ENCODE results near the gene DDIT3.

The DDIT3 gene

DNA sequence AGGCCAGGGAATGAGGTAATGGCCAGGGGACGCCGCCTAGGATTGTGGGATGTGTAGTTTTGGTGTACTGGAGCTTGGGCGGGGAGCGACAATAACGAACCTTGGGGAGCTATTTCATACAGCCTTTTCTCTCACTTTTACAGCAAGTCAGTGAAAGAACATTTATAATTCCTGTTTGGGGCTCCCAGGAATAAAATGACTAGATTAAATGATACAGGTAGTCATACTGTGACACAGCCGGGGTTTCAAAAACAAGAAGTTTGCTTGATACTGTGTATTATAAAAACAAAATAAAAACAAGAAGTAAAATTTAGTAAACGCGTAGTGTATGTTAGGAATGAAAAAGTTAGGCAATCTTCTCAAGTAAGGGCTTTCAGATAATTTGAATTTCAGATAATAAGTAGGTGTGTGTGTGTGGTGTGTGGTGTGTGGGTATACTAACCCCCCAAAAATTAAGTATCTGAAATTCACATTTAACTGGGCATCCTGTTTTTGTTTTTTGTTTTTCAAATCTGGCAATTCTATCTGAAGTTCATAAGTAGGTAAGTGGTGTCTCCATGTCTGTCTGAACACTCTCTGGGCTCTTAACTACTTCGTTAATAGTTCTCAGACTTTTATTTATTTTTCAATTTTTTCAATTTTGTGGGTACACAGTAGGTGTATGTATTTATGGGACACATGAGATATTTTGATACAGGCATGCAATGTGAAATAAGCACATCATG lies 27.1 kb upstream of the DDIT3 start:
- no peak for DNase-seq (ENCODE audit: low read depth)

DNA sequence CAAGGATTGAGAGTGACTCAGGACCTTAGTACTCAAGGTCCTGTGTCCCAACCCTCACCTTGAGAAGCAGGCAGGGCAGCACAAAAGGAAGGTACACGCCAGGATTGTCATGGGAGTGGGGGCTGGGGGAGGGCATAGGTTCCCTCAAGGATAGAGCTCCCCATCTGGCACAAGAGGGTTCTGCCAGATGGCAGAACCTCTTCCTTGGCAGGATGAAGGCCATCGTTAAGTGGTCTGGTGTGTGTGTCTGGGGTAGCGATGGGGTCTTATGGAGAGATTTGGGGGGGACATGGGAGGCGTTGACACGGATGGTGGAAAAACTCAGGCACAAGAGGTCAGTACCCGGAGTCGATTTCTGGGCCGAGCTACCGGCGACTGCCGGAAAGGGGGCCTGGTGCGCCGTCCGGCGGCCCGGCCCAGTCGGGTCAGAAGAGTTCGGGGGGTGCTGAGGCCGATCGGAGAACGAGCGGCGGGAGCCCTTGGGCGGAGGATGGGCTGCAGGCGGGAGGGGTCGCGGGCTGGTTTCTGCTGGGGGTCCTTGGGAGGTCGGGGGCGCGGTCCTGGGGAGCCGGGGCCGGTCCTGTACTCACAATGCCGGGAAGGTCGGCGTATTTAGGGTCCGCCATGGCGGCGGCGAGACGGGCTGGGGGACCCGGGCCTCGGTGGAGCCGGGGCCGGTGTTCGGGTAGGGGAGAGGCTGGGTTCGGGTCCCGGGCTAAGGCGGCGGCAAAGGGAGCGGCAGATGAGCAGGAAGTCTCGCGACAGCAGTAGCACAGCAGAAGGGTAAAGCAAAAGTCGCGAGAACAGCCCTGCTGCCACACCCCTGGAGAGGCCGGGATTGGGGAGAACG lies 26.3 kb upstream of the DDIT3 start, which contains the start of gene DCTN2:
Gene DCTN2, minus strand, starts transcription at position 755 of the 850 bp plus-strand sequence. Its CDS starts 129 bp downstream, at position 626.
- peak; percentile 83 for DNase-seq (ENCODE audit: low read depth)

- no peak for DNase-seq (ENCODE audit: low read depth)
Observed at GRCh38 chr12:57545809-57546437, 25.6 kb upstream of the DDIT3 start.

DNA sequence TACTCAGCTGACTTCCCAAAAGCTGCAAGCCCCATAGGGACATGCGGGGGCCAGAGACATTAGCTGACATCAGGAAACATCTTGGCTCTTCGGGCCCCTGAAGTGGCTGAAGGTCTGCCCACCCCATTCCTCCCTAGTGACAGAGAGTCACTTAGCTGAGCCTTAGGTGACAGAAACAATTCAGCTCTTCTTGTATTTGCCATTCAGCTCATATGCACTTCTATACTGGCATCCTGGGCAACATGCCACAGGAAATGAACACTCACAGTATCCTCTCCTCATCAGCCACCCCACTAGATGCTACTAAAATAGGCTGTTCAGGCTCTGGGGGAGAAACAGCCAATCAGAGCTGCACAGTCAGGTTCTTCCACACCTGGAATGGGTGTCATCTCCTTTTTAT lies 23.3 kb upstream of the DDIT3 start:
- no peak for DNase-seq (ENCODE audit: low read depth)

- no peak for DNase-seq (ENCODE audit: low read depth)
Observed at GRCh38 chr12:57541717-57542116, 21.4 kb upstream of the DDIT3 start.

DNA sequence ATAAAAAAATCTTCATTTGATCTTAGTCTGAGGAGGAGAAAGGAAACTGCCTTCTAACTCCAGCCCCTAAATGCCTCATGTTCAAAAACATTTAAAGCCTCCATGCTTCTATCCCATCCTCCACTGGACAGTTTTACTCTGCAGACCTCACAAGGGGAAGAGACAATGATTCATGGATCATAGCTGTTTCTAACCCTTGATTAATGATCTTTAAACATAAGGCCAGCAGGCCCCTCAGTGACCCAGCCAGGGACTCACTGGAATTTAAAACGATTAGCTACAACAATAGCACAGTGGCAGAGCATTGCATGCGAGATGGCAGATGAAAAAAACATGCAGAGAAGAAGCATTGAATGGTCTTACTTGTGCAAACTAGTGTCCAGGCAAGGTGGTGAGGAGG lies 20.7 kb upstream of the DDIT3 start:
- no peak for DNase-seq (ENCODE audit: low read depth)

- no peak for DNase-seq (ENCODE audit: low read depth)
Observed at GRCh38 chr12:57539134-57539768, 18.9 kb upstream of the DDIT3 start.

GRCh38 chr12:57536597-57536942 lies 16.3 kb upstream of the DDIT3 start:
- DNase-seq (ENCODE audit: low read depth): no peak

DNA sequence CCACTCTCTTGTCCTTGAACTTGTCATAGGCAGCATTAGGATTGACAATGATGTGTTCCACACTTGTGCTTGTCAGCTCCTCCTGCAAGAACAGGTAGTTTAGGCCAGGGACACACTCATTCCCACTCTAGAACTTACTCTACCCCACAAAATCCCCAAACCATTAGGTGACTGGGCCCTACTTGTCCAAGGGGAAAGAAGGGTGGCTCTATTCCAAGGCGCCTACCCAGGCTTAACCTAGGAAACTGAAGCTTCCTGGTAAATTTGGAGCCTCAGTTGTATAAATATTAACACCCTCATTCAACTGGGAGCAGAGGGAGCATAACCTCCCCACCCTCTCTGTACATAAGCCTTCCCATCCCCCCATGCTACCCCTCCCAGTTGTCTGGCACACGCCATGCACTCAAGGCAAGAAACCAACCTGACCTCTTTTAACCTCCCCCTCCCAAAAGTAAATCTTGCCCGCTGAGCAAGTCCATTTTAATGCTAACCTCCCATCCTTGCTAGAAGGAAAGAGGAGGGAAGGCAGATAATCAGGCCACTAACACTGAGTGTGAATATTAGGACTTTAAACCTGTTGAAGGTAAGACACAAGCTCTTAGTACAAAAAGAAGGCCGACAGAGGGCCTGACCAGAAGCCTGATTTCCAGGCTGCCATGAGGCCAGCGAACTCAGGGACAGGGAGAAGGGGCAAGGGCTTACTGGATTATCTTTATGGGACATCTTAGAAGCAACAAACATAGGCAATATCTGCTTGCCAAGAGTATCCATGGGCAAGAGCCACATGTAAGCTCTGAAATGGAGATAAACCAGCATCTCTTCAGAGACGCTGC lies 15.7 kb upstream of the DDIT3 start:
- DNase-seq (ENCODE audit: low read depth): no peak

DNA sequence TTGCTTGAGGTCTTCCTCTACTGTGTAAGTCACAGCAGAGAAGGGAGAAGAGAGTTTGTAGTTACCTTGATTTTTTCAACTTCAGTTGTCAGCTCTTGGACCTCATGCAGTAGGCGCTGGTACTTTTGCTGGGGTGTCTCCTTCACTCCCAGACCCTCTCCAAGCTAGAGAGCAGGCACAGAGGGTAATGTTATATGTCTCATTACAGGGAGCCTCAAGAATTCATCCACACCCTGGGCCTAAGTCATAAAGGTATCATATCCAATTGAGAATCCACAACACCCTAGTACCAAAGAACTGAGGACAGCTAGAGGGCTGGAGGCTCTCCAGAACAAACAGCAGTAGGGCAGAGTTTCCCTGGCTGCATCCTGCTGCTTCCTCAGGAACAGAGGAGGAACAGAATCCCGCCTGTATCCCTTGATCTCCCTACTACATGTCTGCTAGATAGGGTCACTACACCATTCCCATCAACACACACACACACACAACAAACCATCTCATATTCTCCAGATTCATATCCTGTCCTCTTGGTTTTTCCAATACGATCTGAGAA lies 14.8 kb upstream of the DDIT3 start:
- no peak for DNase-seq (ENCODE audit: low read depth)

- no peak for DNase-seq (ENCODE audit: low read depth)
Observed at GRCh38 chr12:57534250-57534649, 13.9 kb upstream of the DDIT3 start.

DNA sequence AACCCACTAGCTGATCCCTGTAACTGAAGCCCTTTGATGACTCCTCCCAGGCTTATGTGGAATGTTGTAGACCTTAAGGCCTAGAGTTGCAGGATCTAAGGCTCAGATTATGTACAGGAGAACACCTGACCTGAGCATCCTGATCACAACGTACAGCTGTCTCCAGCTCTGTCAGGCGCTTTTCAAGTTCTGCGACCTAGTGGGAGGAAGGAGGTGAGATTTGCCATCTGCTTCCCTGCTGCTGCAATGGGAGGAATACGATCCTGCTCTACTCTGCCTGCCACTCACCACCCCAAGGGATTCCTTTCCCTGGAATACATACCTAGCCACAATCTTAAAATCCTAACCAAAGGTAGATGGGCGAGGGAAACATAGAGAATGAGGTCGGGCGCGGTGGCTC lies 12.8 kb upstream of the DDIT3 start:
- DNase-seq (ENCODE audit: low read depth): no peak

DNA sequence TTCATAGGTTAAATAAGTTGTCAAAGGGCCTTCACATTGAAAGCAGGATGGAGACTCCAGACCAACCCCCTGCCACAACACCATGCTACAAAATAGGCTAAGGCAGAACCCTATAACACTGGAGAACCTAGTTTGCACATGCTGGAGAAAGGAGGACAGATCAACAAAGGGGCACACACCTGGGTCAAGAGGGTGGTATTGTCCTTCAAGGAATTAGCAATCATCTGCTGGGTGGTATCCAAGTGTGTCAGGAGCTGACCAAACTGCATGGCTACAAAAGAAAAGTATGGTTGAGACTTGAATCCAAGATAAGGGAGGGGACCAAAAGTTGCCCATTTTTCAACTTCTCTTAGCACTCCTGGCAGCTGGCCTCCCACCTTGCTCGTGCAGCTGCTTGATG lies 11.5 kb upstream of the DDIT3 start:
- DNase-seq (ENCODE audit: low read depth): no peak

DNA sequence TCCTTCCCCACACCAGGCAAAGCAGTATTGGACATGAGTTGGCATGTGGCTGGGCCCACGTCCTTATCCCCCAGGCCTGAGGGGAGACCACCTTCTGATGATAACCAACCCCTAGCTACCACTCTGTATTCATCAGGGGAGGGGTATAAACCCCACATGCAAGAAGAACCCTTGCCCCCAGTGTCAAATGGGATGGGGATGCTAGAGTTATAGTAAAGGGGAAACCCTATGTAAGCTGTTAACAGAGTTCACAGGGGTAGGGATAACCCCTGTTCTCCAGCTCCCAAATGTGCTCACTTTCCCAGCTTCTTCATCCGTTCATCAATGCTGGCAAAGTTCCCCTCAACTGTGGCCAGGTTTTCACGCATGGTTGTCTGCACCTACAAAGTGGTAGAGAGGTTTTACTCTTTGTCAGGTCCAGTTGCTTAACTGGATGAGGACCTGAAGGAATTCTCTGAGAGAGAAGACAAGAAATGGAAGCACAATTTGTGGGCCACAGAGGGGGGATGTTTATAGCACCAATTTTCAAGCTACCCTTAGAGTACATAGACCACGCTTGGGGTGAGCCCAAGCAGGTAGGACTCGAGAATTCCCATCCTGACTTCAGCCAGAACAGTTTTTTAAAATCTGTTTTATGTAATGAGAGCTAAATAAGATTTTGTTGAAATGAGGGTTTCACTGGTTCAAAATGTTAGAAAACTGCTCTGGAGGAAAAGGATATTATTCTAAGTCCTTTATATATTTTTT lies 10.3 kb upstream of the DDIT3 start:
- DNase-seq (ENCODE audit: low read depth): no peak

DNA sequence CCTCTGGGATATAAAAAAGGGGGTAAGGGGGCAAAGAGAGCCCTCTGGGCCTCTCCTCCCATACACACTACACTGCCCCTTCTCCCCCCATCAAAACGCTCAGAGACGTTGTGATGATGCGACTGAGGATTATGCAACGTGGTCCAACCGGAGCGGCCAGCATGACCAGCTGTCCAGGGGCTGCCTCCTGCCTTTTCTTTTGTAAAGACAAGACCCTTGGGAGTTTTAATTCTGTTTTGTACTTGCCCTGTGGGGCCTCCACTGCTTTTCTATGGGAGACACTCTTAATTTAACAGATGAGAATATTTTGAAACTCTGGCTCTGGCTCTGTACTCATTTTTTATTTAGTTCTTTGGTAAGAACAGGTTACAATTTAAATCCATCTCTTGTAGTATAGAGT lies 9.5 kb upstream of the DDIT3 start:
- DNase-seq (ENCODE audit: low read depth): no peak

- DNase-seq (ENCODE audit: low read depth): no peak
Observed at GRCh38 chr12:57528831-57529555, 8.7 kb upstream of the DDIT3 start.

DNA sequence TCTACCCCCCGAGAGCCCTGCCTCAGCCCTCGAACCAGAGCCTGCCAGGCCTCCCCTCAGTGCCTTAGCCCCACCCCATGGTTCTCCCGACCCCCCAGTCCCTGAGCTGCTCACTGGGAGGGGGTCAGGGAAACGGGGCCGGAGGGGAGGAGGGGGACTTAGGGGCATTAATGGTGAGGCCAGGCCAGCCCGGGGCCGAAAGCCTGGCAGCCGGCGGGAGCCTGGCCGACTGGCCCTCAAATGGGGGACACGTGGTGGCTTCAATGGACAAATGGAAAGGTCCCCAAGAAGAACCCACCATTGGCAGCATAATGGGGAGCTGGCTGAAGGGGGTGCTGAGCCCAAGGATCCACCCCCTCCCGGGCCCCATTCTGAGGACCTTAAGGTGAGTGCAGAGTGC lies 7.9 kb upstream of the DDIT3 start:
- DNase-seq (ENCODE audit: low read depth): no peak

- no peak for DNase-seq (ENCODE audit: low read depth)
Observed at GRCh38 chr12:57527184-57527583, 6.9 kb upstream of the DDIT3 start.

DNA sequence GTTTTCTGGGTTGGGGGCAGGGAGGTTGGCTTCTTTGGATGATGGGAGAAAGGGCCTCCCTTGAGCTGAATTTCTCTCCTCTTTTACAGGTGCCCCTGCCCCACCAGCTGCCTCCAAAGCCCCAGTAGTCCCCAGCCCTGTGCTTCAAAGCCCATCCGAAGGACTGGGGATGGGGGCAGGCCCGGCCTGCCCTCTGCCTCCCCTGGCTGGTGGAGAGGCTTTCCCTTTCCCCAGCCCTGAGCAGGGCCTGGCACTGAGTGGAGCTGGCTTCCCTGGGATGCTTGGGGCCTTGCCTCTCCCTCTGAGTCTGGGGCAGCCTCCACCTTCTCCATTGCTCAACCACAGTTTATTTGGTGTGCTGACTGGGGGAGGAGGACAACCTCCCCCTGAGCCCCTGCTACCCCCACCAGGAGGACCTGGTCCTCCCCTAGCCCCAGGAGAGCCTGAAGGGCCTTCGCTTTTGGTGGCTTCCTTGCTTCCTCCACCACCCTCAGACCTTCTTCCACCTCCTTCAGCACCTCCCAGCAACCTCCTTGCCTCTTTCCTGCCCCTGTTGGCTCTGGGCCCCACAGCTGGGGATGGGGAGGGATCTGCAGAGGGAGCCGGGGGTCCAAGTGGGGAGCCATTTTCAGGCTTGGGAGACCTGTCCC lies 6.3 kb upstream of the DDIT3 start:
- no peak for DNase-seq (ENCODE audit: low read depth)

Data from stimulated activated CD8-positive, alpha-beta memory T cell treated with anti-CD3 and anti-CD28 coated beads, Interleukin-12 subunit alpha, Interleukin-12 subunit beta, amount 100 ng/mL, for 1 hour (primary cell).